Activated CD4-positive, alpha-beta T cell treated with anti-CD3 and anti-CD28 coated beads, Interleukin-2, amount 10 ng/mL, durations not matched to agents 24 days and 14 days (primary cell): ENCODE measurements around the gene DLG2. TPM values are rescaled to one million over a fixed set of nuclear protein-coding genes. Genes with fewer than 3 reads are reported as not detected.
"Not testable (repeated sequence)": the region's sequence is repeated elsewhere in the genome, so short reads cannot be mapped to it uniquely, and the experiment has no call there.

Experiments used
- DNase-seq: peaks from one replicate; pipeline ENCODE4 v3.0.0; 2022
- H3K27ac Mint-ChIP-seq: one replicate; pipeline ENCODE4 v1.8.0; 2022; ENCODE audit warnings: mild to moderate bottlenecking, mixed read lengths
- H3K27me3 Mint-ChIP-seq: one replicate; pipeline ENCODE4 v1.8.0; 2022; ENCODE audit warnings: mixed read lengths
- H3K36me3 Mint-ChIP-seq: one replicate; pipeline ENCODE4 v1.8.0; 2022; ENCODE audit warnings: low read depth, mild to moderate bottlenecking, mixed read lengths
- H3K4me1 Mint-ChIP-seq: one replicate; pipeline ENCODE4 v1.8.0; 2021; ENCODE audit warnings: mixed read lengths
- H3K4me3 Mint-ChIP-seq: one replicate; pipeline ENCODE4 v1.8.0; 2022; ENCODE audit warnings: mild to moderate bottlenecking, moderate library complexity, mixed read lengths
- H3K9me3 Mint-ChIP-seq: one replicate; pipeline ENCODE4 v1.8.0; 2021; ENCODE audit warnings: mixed read lengths
- intact Hi-C: fragments of 100-400 bp; cut with micrococcal nuclease; formaldehyde crosslinking; loops from one replicate; pipeline ENCODE4 v1.15.1; 2023
- total RNA-seq: library from RNA; stranded (reverse); gene quantifications from 2 replicates; pipeline ENCODE4 v1.2.3, GENCODE V29; 2022

DLG2 gene
- total RNA-seq, 1 donor from 2014 or later: 1.0 TPM

DNA sequence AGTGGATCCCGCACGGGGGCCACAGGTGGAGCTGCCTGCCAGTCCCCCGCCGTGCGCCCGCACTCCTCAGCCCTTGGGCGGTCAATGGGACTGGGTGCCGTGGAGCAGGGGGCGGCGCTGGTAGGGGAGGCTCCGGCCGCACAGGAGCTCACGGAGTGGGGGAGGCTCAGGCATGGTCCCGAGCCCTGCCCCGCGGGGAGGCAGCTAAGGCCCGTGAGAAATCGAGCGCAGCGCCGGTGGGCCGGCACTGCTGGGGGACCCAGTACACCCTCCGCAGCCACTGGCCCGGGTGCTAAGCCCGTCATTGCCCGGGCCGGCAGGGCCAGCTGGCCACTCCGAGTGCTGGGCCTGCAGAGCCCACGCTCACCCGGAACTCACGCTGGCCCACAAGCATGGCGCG, 1318.7 kb downstream of the DLG2 start:
- H3K36me3 Mint-ChIP-seq, DNase-seq, H3K27me3 Mint-ChIP-seq, H3K27ac Mint-ChIP-seq, H3K4me1 Mint-ChIP-seq, H3K4me3 Mint-ChIP-seq, intact Hi-C loops, H3K9me3 Mint-ChIP-seq: not testable (repeated sequence)

DNA sequence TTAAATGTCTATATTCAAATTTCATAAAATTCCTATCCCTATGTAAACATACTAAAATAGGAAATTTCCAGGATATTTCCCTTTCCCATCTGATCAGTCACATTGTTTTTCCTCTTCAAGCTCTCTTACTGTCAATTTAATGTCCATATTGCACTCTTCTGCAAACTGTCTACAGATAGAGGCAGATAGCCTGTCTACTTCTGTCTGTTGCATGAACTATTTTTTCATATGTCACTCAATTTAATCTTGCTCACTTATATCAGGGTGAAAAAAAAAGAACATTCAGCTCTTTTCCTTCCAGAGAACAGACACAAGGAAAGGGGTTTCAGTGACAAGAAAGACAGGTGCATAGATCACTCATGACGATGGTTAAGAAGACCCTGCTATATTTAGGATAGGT, 1327.1 kb downstream of the DLG2 start:
- no peaks in the 10 kb centered on the region for H3K27me3 Mint-ChIP-seq

DNA sequence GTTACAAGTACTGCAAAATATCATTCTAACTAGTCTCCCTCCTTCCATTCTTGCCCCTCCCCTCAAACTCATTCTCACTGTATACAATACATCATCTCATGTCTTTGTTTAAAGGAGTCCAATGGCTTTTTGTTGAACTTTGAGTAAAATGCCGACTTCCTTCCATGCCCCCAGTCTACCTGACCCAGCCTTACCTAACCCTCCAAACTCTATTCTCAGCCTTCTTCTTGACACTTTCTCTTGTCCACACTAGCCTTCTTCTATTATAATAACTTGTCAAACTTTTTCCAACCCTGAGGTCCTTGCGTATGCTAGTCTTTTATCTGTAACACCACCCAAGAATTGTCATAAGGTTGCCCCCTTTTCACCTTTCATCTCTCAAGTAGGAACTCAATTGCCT, 1329.6 kb downstream of the DLG2 start:
- Mint-ChIP-seq H3K27me3 (no peaks in the 10 kb centered on the region), H3K4me3 (no peak overlapping the region), H3K36me3 (no peaks in the 10 kb centered on the region), H3K4me1 (no peaks in the 10 kb centered on the region), H3K27ac (no peak overlapping the region), H3K9me3 (no peaks in the 10 kb centered on the region)
- no peak for DNase-seq
- intact Hi-C loops: no loop called here

More for the DNA sequence above, 1327.1 kb downstream of the DLG2 start:
- Mint-ChIP-seq H3K4me3 (no peak overlapping the region), H3K27ac (no peak overlapping the region), H3K36me3 (no peaks in the 10 kb centered on the region), H3K9me3 (no peaks in the 10 kb centered on the region), H3K4me1 (no peaks in the 10 kb centered on the region)
- intact Hi-C loops: no loop called here
- DNase-seq: no peak

DNA sequence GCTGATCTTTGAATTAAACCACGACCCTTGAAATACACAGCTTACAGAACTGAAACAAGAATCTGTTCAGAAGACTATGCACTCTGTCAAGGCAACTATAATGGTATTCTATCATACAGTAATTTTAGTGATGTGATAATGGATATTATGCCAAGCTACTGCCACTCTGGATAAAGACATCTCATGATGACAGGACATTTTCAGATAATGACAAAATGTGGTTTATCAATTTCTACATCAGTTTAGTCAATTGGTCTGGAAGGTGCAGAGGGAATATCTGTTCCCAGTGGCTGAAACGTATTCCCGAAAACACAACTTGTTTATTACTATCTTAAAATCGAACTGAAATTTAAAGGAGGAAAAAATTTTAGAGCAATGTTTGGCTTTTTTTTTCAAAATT, 1331.3 kb downstream of the DLG2 start:
- DNase-seq: no peak
- no peak overlapping the region for H3K27ac Mint-ChIP-seq
- H3K4me1 Mint-ChIP-seq: no peaks in the 10 kb centered on the region
- intact Hi-C loops: no loop called here
- no peaks in the 10 kb centered on the region for H3K9me3 Mint-ChIP-seq
- H3K4me3 Mint-ChIP-seq: no peak overlapping the region
- no peaks in the 10 kb centered on the region for H3K27me3 Mint-ChIP-seq
- no peaks in the 10 kb centered on the region for H3K36me3 Mint-ChIP-seq

DNA sequence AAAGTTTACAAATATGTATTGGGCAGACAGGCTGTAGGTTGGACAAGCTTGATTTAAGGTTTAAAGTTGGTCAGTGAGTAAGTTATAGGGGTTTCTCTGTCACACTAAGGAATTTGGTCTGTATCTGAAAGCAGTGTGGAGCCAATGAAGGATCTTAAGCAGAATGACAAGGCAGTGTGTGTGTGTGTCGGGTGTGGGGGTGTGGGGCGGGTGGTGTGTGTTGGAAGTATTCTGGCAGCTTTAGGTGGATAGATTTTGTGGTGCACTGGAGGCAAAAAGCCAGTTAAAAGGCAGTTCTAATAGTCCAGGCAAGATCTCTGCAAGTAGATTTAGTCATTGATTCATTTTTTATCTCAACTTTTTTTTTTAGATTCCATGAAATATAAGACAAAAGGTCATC, 1334.2 kb downstream of the DLG2 start:
- no peaks in the 10 kb centered on the region for H3K36me3 Mint-ChIP-seq
- H3K9me3 Mint-ChIP-seq: no peaks in the 10 kb centered on the region
- DNase-seq: no peak
- no peak overlapping the region for H3K27ac Mint-ChIP-seq
- H3K4me1 Mint-ChIP-seq: no peaks in the 10 kb centered on the region
- no peak overlapping the region for H3K4me3 Mint-ChIP-seq
- no peaks in the 10 kb centered on the region for H3K27me3 Mint-ChIP-seq
- intact Hi-C loops: no loop called here

DNA sequence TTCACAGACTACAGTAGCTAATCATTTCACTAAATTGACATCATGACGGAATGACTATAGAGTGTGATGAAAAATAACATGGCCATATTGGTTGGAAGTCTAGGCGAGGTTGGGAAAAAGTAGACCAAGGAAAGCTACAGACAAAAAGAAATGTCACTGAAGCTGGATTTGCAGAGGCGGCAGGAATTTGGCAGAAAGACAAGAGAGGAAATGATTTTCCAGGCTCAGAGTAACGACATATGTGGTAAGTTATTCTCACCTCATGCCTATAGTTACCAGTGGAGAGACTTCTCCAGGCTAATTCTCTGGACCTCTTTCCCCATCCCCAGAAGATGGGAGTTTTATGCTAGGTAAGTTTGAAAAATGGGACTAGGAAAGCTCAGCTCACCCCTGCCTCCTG, 1335.1 kb downstream of the DLG2 start:
- DNase-seq: no peak
- H3K27me3 Mint-ChIP-seq: no peaks in the 10 kb centered on the region
- no peaks in the 10 kb centered on the region for H3K9me3 Mint-ChIP-seq
- no peak overlapping the region for H3K4me3 Mint-ChIP-seq
- no peaks in the 10 kb centered on the region for H3K36me3 Mint-ChIP-seq
- intact Hi-C loops: no loop called here
- H3K4me1 Mint-ChIP-seq: no peaks in the 10 kb centered on the region
- no peak overlapping the region for H3K27ac Mint-ChIP-seq

DNA sequence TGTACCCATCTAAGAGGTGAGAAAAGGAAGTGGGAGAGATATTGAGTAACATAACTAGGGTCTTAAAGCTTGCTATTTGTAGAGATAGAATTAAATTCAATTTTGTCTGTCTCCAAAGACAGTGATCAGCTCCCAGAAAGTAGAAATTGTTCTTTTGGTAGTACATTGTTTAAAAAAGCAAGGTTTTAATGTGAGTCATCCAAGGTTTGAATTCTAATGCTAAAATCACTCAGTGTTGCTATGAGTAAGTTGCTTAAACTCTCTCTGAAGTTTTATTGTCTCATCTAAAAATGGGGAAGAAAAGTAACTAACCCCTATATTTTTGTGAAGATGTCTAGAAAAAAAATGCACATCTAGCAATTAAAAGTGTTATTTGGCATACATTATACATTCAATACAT, 1336.5 kb downstream of the DLG2 start:
- no peak for DNase-seq
- H3K4me3 Mint-ChIP-seq: no peak overlapping the region
- no peaks in the 10 kb centered on the region for H3K9me3 Mint-ChIP-seq
- no peaks in the 10 kb centered on the region for H3K36me3 Mint-ChIP-seq
- intact Hi-C loops: no loop called here
- H3K4me1 Mint-ChIP-seq: no peaks in the 10 kb centered on the region
- no peak overlapping the region for H3K27ac Mint-ChIP-seq
- H3K27me3 Mint-ChIP-seq: no peaks in the 10 kb centered on the region

DNA sequence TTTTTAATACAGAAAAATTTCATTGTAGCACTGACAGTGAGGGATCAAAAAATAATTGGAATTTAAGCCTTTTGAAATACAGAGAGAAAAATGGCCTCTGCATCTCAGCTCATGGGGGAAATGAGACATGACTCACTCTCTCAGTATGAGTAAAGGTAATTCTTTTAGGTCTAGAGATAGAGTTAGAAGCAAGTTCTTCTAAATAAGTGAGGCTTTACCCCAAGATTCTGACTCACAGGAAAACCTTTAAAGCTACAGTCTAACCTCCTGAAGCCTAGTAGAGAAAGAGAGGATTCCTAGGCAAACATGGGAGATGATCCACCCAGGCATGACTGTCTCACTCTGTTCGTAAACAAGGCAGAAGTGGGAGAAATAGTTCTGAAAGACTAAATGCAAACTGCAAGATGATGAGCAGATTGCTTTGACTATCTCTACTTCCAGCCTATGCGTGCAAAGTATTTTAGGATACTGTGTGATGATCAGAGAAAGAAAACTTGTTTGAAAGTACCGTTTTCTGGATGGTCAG, 1337.7 kb downstream of the DLG2 start:
- no peaks in the 10 kb centered on the region for H3K27me3 Mint-ChIP-seq
- no peak overlapping the region for H3K4me3 Mint-ChIP-seq
- H3K36me3 Mint-ChIP-seq: no peaks in the 10 kb centered on the region
- no peak overlapping the region for H3K27ac Mint-ChIP-seq
- intact Hi-C loops: no loop called here
- H3K9me3 Mint-ChIP-seq: no peaks in the 10 kb centered on the region
- no peaks in the 10 kb centered on the region for H3K4me1 Mint-ChIP-seq
- DNase-seq: no peak

DNA sequence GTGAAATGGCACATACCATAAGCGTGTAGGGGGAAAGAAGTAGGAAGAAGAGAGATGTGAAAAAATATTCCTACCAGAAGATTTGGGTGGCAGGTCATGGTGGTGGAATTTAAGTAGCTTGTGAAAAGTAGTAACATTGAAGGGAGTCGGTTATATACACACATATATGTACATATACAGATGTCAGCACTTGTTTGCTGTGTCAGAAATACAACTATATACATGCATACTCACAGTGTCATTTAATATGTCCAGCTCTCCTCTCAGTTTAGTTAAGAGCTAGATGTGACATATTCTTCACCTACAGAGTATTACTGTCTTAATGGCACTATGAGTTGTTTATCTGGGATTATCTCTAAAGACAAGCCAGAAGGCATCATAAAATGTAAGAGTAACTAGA, 1353.6 kb downstream of the DLG2 start:
- intact Hi-C loops: no loop called here
- no peak overlapping the region for H3K4me3 Mint-ChIP-seq
- no peak for DNase-seq
- H3K4me1 Mint-ChIP-seq: no peaks in the 10 kb centered on the region
- H3K36me3 Mint-ChIP-seq: no peaks in the 10 kb centered on the region
- no peaks in the 10 kb centered on the region for H3K27me3 Mint-ChIP-seq
- peaks cover 4% of the 10 kb centered on the region for H3K9me3 Mint-ChIP-seq
- no peak overlapping the region for H3K27ac Mint-ChIP-seq

DNA sequence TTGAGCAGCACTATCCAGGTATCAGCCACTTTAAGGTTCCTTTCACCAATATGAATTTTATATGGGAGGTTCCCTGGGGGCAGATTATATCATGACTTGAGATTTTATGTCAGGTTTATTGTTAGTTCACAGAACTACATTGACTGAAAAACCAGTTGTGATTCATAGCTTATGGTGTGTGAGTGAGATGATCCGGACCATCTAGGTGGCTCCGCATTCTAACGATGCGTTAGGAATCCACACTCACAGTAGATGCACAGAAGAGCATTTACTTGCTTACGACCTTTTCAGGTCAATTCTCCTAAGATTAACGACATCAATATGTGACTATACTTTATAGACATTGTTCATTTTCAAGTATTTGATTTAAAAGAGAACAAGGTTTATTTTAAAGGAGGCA, 1356.7 kb downstream of the DLG2 start:
- DNase-seq: no peak
- Mint-ChIP-seq H3K27ac (no peak overlapping the region), H3K36me3 (no peaks in the 10 kb centered on the region), H3K9me3 (no peaks in the 10 kb centered on the region), H3K4me3 (no peak overlapping the region), H3K27me3 (no peaks in the 10 kb centered on the region), H3K4me1 (no peaks in the 10 kb centered on the region)
- intact Hi-C loops: no loop called here

DNA sequence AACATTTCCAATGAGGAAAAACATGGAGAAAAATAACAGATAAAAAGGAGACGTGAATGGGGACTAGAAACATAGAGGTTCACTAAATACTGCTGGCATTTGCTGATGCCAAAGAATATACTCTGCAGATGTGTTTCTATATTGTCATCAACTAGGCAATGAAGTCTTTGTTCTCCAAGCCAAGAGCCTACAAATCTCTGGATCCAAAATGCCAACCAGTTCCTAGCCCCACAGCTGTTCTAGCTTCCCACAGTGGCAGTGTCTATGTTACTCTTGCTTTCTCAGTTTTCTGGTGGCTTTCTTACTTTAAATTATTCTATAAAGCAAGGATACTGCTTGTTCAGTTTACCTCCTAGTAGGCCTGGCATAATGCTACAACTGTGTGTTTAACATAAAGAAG, 1363.1 kb downstream of the DLG2 start:
- H3K27ac Mint-ChIP-seq: no peak overlapping the region
- intact Hi-C loops: no loop called here
- no peaks in the 10 kb centered on the region for H3K36me3 Mint-ChIP-seq
- H3K27me3 Mint-ChIP-seq: no peaks in the 10 kb centered on the region
- no peak overlapping the region for H3K4me3 Mint-ChIP-seq
- no peak for DNase-seq
- H3K4me1 Mint-ChIP-seq: no peaks in the 10 kb centered on the region
- H3K9me3 Mint-ChIP-seq: no peaks in the 10 kb centered on the region

DNA sequence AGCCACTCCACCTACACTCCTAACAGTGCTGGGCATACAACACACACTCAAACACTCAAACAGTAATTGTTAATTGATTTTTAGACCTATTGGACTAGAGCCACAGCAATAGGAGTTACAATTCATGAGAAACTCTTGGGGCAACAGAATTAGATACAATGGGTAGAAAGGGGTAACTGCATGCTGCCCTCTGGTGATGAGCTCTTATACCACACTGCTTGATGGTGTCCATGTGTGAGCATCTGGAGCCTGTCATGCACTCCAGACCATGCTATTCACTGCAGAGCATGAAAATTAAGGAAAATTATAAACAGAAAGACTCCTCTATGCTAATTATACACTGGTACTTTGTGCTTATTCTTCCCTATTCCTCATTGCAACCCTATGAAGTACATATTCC, 1365.4 kb downstream of the DLG2 start:
- DNase-seq: no peak
- no peak overlapping the region for H3K4me3 Mint-ChIP-seq
- H3K27ac Mint-ChIP-seq: no peak overlapping the region
- no peaks in the 10 kb centered on the region for H3K36me3 Mint-ChIP-seq
- intact Hi-C loops: no loop called here
- H3K9me3 Mint-ChIP-seq: peaks cover 3% of the 10 kb centered on the region
- H3K4me1 Mint-ChIP-seq: no peaks in the 10 kb centered on the region
- H3K27me3 Mint-ChIP-seq: no peaks in the 10 kb centered on the region

DNA sequence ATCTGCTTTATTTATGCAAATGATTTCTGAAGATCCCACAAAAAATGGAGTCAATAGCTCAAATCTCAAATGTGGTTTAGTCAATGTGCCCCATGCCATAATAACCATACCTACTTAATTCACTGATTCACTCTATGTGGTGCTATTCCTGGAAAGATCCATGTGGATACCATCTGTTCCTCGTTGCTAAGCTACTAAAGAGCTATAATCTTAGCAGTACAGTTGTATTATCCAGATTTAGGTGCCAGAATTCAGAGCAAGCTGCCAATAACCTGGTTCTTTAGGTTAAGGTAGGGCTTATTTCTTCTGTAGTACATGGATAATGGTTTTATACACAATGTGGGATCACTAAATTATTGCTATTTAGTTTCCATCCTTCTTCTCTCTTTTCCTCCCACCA, 1366.3 kb downstream of the DLG2 start:
- Mint-ChIP-seq H3K36me3 (no peaks in the 10 kb centered on the region), H3K9me3 (peaks cover 3% of the 10 kb centered on the region), H3K4me1 (no peaks in the 10 kb centered on the region), H3K27me3 (no peaks in the 10 kb centered on the region), H3K4me3 (no peak overlapping the region), H3K27ac (no peak overlapping the region)
- no peak for DNase-seq
- intact Hi-C loops: no loop called here

DNA sequence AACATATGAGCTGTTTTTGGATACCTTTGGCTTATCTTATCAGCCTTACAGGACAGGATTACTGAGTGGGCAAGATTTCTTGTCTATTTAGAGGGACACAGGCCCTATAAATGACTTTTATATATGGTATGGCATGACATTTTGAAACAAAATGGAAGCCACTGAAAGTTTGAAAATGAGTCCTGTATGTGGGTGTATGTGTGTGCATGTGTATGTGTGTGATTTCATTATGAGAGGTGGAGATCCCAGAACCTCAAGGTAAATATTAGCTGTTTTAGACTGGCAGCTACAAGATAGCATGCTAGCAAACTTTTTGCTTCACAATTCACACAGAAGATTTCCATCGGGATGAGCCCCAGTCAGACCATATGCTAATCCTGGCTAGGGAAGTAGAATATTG, 1370.5 kb downstream of the DLG2 start:
- H3K4me1 Mint-ChIP-seq: no peaks in the 10 kb centered on the region
- H3K9me3 Mint-ChIP-seq: peaks cover 3% of the 10 kb centered on the region
- H3K4me3 Mint-ChIP-seq: no peak overlapping the region
- H3K27ac Mint-ChIP-seq: no peak overlapping the region
- no peaks in the 10 kb centered on the region for H3K36me3 Mint-ChIP-seq
- intact Hi-C loops: no loop called here
- DNase-seq: no peak
- H3K27me3 Mint-ChIP-seq: no peaks in the 10 kb centered on the region

DNA sequence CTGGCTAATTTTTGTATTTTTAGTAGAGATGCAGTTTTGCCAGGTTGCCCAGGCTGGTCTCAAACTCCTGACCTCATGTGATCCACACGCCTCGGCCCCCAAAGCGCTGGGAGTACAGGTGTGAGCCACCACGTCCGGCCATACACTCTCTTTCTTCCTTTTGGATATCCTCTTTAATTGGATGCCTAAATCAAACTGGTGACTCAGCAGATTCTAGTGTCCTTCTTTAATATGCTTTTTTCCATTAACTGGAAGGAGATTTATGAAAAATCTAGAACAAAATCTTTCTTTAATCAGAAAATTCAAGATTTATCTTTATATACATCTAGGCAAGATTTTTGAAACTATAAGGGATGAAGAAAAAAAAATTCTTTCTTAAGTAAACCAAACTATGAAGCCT, 1371.7 kb downstream of the DLG2 start:
- H3K27ac Mint-ChIP-seq: no peak overlapping the region
- no peak for DNase-seq
- H3K4me3 Mint-ChIP-seq: no peak overlapping the region
- H3K27me3 Mint-ChIP-seq: no peaks in the 10 kb centered on the region
- no peaks in the 10 kb centered on the region for H3K36me3 Mint-ChIP-seq
- intact Hi-C loops: no loop called here
- H3K4me1 Mint-ChIP-seq: no peaks in the 10 kb centered on the region
- peaks cover 3% of the 10 kb centered on the region for H3K9me3 Mint-ChIP-seq
